ENCODE results near the gene PRRT1. TPM values are rescaled to one million over a fixed set of nuclear protein-coding genes. Genes with fewer than 3 reads are reported as not detected.

The PRRT1 gene
- polyA plus RNA-seq, 1 donor (not counting 4 experiments of a cell fraction or from before 2014, with no cell fraction given) = 0.09 TPM

GRCh38 chr6:32176476-32177182 lies 24.9 kb upstream of the PRRT1 start:
- TF ChIP-seq, protein P1, sequence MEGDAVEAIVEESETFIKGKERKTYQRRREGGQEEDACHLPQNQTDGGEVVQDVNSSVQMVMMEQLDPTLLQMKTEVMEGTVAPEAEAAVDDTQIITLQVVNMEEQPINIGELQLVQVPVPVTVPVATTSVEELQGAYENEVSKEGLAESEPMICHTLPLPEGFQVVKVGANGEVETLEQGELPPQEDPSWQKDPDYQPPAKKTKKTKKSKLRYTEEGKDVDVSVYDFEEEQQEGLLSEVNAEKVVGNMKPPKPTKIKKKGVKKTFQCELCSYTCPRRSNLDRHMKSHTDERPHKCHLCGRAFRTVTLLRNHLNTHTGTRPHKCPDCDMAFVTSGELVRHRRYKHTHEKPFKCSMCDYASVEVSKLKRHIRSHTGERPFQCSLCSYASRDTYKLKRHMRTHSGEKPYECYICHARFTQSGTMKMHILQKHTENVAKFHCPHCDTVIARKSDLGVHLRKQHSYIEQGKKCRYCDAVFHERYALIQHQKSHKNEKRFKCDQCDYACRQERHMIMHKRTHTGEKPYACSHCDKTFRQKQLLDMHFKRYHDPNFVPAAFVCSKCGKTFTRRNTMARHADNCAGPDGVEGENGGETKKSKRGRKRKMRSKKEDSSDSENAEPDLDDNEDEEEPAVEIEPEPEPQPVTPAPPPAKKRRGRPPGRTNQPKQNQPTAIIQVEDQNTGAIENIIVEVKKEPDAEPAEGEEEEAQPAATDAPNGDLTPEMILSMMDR (optimal IDR thresholded peaks at IDR 0.05 in 1 of 3, IDR thresholded peaks at IDR 0.05 in 1 of 3, conservative IDR thresholded peaks at IDR 0.05 in 1 of 3; ENCODE audit: extremely low read depth in 1 of 3, insufficient read depth in 2 of 3, low read length in 3 of 3) = no peak
- no peak for TF ChIP-seq EZH2 (IDR thresholded peaks at IDR 0.05; ENCODE audit: low read length)
- no peaks in the 10 kb centered on the region for H3K27me3 ChIP-seq (ENCODE audit: control insufficient read depth, extremely low read depth, insufficient read depth, low read length)
- H3K79me2 ChIP-seq (ENCODE audit: control insufficient read depth, insufficient read depth, low read length) = peaks cover 30% of the 10 kb centered on the region
- peak overlapping the region; percentile 76 to 95 (median 87) for H3K4me3 ChIP-seq (ENCODE audit: control insufficient read depth in 2 of 3, extremely low read depth in 1 of 3, insufficient read depth in 2 of 3, low read depth in 1 of 3, low read length in 3 of 3)
- dilution Hi-C loops (cut with MboI; ENCODE audit: extremely low pct_ligation_motif_present, low sequenced_read_pairs) = no loop called here
- no peaks in the 10 kb centered on the region for H3K9me1 ChIP-seq (ENCODE audit: control insufficient read depth, extremely low read depth, insufficient read depth, low read length)
- peak overlapping the region; percentile 97 for H3K27ac ChIP-seq (ENCODE audit: control insufficient read depth, insufficient read depth, low read length)
- no peaks in the 10 kb centered on the region for H4K20me1 ChIP-seq (ENCODE audit: control insufficient read depth, extremely low read depth, insufficient read depth, low read length)
- H2AFZ ChIP-seq (ENCODE audit: control insufficient read depth, low read length) = peak overlapping the region; percentile 72
- peak overlapping the region; percentile 93 for H3K4me2 ChIP-seq (ENCODE audit: control insufficient read depth, extremely low read depth, insufficient read depth, low read depth, low read length)
- peaks cover 48% of the 10 kb centered on the region for H3K4me1 ChIP-seq (ENCODE audit: control insufficient read depth, extremely low read depth, insufficient read depth, low read length)
- FAIRE-seq (no peak), DNase-seq (ENCODE audit: low read depth, low spot score) (no peak)
- H3K9me3 ChIP-seq (ENCODE audit: control insufficient read depth, low read depth, low read length) = no peaks in the 10 kb centered on the region
- H3K36me3 ChIP-seq (ENCODE audit: control insufficient read depth in 2 of 2, extremely low read depth in 1 of 2, insufficient read depth in 2 of 2, low read length in 2 of 2) = peaks cover 3 to 10% of the 10 kb centered on the region in 2 experiments
- H3K9ac ChIP-seq (ENCODE audit: control insufficient read depth, extremely low read depth, insufficient read depth, low read length) = peak overlapping the region; percentile 90

- Histone ChIP-seq H3K4me2 (ENCODE audit: control insufficient read depth, extremely low read depth, insufficient read depth, low read depth, low read length) (peak within 1 kb of the TSS; percentile 96), H3K9me3 (ENCODE audit: control insufficient read depth, low read depth, low read length) (no peaks in the 10 kb centered on the region), H3K36me3 (ENCODE audit: control insufficient read depth in 2 of 2, extremely low read depth in 1 of 2, insufficient read depth in 2 of 2, low read length in 2 of 2) (peaks cover 4 to 6% of the 10 kb centered on the region in 2 experiments), H3K27me3 (ENCODE audit: control insufficient read depth, extremely low read depth, insufficient read depth, low read length) (no peaks in the 10 kb centered on the region), H3K79me2 (ENCODE audit: control insufficient read depth, insufficient read depth, low read length) (peaks cover 30% of the 10 kb centered on the region), H2AFZ (ENCODE audit: control insufficient read depth, low read length) (peak within 1 kb of the TSS; percentile 72), H3K9ac (ENCODE audit: control insufficient read depth, extremely low read depth, insufficient read depth, low read length) (peak within 1 kb of the TSS; percentile 90), H3K4me1 (ENCODE audit: control insufficient read depth, extremely low read depth, insufficient read depth, low read length) (peaks cover 48% of the 10 kb centered on the region), H4K20me1 (ENCODE audit: control insufficient read depth, extremely low read depth, insufficient read depth, low read length) (no peaks in the 10 kb centered on the region), H3K4me3 (ENCODE audit: control insufficient read depth in 2 of 3, extremely low read depth in 1 of 3, insufficient read depth in 2 of 3, low read depth in 1 of 3, low read length in 3 of 3) (peak within 1 kb of the TSS; percentile 76 to 95 (median 87)), H3K27ac (ENCODE audit: control insufficient read depth, insufficient read depth, low read length) (peak within 1 kb of the TSS; percentile 97), H3K9me1 (ENCODE audit: control insufficient read depth, extremely low read depth, insufficient read depth, low read length) (no peaks in the 10 kb centered on the region)
- dilution Hi-C loops (cut with MboI; ENCODE audit: extremely low pct_ligation_motif_present, low sequenced_read_pairs) = no loop called here
- FAIRE-seq = no peak
- DNase-seq (ENCODE audit: low read depth, low spot score) = no peak
- no peak for TF ChIP-seq EZH2 (IDR thresholded peaks at IDR 0.05; ENCODE audit: low read length)
- TF ChIP-seq, protein P1 (optimal IDR thresholded peaks at IDR 0.05 in 1 of 3, IDR thresholded peaks at IDR 0.05 in 1 of 3, conservative IDR thresholded peaks at IDR 0.05 in 1 of 3; ENCODE audit: extremely low read depth in 1 of 3, insufficient read depth in 2 of 3, low read length in 3 of 3) = no peak
Measured at GRCh38 chr6:32175711-32176475, 24.2 kb upstream of the PRRT1 start, which contains the start of gene AGPAT1. Gene AGPAT1 (minus strand): TSS chr6:32176084. CDS start chr6:32171496, 4,588 bp downstream.
